HUDEP-2 (cell line): Measurements from ENCODE around the gene JAM3.
"Not testable (repeated sequence)": the region's sequence is repeated elsewhere in the genome, so short reads cannot be mapped to it uniquely, and the experiment has no call there.

ENCODE experiments used
- DNase-seq, 76 experiments: peaks; one replicate each; lab custom pipeline; 2025; ENCODE audit not compliant: unreplicated experiment in 76 of 76; lab: John Stamatoyannopoulos, UW

Gene JAM3

DNA sequence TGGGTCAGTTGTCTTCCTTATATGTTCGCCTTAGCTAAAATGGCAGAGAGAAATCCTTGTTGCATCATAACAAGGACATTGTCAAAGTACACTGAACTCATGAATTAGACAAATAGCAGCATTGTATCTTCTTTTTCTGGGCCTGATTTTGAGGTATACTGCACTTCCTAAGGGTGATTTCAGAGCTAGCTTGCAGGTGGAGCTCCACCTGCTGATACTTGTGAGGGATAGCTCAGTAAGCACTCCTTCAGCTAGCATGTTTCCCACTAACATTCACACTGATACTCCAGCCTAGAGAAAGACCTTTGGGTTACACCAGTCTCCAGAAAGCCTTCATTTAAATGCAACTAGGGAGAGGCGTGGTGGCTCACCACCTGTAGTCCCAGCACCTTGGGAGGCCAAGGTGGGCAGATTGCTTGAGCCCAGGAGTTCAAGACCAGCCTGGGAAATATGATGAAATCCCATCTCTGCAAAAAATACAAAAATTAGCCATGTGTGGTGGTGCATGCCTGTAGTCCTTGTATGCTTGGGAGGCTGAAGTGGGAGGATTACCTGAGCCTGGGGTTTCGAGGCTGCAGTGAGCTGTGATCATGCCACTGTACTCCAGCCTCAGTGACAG, 29.8 kb downstream of the JAM3 start:
- peak in 1 of 76 experiments; percentile 1 for DNase-seq

DNA sequence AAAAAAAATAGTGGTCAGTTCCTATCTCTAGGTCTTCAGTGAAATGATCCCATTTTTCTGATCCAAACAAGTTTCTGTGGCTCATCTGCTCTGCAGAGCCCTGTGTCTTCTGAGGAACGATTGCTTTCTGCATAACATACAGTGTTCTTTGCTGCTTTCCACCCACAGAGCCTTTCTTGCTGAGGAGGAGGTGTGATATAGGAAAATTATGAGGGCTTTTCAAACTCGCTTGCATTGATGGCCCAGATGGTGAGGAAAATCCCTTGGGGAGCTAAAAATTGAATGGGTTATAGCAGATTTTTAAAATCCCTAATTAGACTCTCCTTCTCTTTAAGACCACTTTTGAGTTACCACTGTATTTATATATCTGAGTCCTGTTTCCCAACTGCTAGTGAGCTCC, 31.3 kb downstream of the JAM3 start:
- DNase-seq, result no peak

DNA sequence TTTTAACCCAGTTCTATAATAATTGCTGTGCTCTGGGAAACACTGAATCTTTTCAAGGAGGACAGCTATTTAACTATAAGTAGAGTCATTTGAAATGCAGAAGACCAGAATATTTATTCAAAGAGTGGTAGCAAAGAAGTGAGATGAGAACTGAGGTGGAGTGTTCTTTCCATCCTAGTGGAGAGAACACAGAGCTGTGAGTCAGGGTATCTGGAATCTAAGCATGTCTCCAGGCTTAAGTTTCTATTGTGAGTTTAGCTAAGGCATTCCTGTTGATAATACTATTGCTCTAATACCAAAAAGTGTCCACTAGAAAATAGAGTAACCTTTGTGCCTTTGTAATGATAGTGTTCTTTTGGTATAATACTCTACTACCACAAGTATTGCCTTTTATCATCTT, 32.4 kb downstream of the JAM3 start:
- DNase-seq, result no peak

DNA sequence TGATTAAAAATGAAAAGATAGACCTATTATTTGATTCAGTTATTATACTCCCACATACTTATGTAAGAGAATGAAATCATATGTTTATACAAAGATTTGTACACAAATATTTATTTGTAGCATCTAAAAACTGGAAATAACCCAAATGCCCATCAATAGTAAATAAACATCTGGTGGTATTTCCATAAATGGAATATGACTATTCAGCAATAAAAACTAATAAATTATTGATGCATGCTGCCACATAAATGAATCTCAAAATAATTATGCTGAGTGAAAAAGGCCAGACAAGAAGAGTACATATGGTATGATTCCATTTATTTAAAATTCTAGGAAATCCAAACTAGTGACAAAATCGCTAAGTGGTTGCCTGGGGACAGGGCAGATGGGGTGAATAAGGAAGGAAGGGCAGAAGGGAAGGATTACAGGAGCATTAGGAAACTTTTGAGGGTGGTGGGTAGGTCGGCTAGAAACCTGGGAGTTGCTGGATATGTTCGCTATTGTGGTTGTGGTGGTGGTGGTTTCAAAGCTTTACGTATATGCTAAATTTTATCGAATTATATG, 41.5 kb downstream of the JAM3 start:
- DNase-seq, result no peak

DNA sequence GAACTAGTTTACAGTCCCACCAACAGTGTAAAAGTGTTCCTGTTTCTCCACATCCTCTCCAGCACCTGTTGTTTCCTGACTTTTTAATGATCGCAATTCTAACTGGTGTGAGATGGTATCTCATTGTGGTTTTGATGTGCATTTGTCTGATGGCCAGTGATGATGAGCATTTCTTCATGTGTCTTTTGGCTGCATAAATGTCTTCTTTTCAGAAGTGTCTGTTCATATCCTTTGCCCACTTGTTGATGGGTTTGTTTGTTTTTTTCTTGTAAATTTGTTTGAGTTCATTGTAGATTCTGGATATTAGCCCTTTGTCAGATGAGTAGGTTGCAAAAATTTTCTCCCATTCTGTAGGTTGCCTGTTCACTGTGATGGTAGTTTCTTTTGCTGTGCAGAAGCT, 44.9 kb downstream of the JAM3 start:
- not testable (repeated sequence) for DNase-seq

DNA sequence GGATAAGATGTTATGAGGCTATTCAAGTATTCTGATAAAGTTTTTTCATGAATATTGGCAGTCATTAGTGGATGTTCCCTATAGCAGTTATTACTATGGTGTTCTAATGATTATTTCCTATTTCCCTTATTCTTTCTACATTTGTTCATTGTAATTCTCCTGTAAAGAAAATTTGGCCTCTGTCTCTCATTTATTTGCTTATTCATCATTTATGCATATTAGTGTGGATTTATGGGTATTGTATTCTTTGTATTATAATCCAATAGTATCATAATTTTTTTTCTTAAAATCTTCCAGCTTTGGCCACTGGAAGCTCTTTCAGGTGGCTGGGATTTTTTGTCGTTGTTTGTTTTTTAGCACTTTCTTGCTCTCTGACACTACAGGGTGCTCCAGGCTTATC, 47.3 kb downstream of the JAM3 start:
- DNase-seq, result no peak

DNA sequence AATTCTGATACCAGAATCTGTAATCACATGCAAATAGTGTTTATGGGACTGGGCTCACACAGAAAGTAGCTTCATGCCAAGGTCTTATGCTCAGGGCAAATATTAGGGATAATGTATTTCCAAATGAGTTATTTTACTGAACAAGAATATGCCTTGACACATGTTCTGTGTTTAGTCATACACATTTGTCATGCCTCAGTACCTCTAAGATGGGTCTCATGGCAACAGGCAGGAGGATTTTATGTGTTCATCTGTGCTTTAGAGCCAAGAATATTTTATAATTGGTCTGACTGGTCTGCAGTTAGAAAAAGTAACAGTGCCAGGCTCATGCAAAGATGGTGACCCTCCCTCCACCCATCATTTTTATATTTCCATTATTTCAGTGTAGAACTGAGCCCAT, 49.1 kb downstream of the JAM3 start:
- DNase-seq, result no peak

DNA sequence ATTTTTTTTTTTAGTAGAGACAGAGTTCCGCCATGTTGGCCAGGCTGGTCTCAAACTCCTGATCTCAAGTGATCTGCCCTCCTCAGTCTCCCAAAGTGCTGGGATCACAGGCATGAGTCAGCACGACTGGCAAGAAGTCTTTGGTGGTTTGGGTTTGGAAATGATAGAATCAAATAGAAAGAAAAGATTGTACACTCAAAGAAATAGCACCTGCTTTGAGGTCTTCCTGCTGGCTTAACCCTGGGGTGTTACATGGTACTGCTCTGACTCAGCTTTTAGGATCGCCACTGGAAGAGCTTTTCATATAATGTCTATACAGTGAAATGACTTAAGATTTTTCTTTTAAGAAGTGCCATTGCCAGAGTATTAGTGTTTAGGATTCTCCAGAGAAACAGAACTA, 50.2 kb downstream of the JAM3 start:
- DNase-seq, result no peak

DNA sequence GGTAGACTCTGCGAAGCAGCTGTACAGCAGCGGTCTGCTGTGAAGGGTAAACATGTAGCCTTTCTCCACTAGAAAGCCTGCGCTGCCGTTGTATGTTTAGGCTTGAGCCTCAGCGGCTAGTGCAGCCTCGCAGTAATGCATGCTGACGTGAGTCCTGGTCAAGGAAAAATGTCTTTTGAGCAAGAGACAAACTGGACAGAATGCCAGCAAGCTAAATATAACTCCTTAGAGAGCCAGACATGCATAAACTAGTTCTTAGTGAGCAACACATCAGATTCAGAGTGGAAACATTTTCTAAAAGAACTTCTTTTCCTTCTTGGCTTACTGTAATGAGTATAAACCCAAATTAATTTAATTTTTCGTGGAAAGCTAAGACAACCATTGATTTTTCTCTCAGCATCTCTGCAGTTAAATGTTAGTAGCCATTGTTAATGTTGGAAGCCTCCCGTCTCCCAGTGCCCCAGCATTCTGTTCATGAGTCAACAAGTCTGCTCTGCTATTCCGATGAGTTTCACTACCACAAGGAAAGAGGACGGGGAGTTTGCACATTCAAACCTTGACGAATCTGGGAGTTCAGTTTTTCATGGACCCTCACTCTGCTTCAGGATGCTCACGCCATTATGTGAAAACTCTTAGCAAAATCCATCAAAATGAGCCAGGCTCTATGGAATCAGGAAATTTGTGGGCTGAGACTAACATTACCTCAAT, 51.4 kb downstream of the JAM3 start:
- no peak for DNase-seq

DNA sequence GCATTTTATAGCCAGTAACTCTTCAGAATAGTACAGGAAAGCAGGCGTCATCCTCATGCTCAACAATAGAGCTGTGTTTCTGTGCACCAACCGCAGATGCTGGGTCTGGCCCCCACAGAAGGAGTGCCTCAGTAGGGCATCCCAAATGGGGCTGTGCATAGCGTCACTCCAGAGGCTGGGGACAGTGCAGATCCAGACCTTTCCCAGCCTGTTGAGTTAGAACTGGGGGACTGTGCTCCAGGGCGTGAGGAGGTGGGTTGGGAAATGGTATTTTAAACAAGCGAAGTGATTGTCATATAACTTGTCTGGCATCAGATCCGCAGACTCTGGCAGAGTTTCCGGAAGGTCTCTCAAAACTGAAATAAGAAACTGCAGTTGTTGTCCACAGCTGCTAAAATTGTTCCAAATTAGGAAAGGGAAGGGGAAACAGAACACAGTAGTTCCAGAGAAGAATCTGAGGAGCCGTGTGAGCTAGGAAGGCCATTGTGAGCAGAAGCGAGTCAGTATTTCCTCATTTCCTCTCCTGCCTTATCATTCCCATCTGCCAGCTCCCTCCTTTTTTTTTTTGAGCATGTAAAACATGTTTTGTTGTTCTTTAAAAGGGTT, 52.2 kb downstream of the JAM3 start:
- no peak for DNase-seq

DNA sequence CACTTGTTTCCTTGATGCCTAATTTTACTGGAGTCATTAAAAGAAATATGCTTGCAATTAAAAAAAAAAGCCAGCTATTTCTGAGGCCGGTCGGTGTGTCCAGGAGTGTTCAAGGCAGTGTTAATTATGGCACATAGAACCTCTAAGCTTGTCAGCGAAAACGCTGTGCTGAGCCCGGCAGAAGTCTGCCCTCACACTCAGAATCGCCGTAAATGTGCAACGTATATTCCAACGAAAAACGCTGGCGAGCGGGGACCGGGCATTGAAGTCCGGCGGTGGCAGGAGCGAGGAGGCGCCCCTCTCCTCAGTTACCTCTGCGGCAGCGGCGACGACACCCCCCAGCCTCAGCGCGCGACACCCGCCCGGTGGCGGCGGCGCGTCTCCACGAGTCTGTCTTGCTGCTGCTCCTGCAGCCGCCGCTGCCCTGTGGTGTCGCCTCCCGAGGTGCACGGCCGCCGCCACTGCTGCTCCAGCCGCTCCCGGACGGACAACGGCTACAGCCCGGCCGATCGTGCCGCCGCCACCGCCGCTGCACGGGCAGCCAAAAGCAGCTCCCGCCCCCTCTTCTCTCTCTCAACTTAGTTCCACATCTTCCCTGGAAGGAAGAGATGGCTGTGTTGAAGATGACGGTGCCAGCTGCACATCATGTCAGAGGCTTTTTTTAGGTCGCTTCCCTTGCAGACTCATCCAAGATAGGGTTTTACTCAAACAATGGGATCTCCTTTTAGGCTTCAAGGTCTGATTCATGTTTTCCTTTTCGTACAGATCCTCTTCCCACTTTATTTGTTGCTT, 56.0 kb downstream of the JAM3 start:
- no peak for DNase-seq

DNA sequence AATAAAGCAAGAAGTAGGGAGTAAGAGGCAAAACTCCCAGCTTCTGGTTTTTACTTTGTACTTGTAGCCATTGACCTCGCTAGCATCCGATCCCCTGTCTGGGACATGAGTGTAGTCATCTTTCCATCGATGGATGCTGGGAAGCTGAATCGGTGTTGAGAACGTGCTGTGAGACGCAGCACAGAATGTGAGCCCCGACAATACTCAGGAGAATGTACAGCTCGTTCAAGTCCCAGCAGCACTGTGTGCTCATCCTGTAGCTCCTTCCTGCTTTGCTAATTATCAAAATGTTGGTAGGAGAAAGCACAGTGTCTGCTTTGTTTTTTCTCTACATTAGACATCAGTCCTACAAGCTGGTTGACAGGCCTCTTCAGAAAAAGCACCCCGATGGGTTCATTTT, 56.6 kb downstream of the JAM3 start:
- no peak for DNase-seq

DNA sequence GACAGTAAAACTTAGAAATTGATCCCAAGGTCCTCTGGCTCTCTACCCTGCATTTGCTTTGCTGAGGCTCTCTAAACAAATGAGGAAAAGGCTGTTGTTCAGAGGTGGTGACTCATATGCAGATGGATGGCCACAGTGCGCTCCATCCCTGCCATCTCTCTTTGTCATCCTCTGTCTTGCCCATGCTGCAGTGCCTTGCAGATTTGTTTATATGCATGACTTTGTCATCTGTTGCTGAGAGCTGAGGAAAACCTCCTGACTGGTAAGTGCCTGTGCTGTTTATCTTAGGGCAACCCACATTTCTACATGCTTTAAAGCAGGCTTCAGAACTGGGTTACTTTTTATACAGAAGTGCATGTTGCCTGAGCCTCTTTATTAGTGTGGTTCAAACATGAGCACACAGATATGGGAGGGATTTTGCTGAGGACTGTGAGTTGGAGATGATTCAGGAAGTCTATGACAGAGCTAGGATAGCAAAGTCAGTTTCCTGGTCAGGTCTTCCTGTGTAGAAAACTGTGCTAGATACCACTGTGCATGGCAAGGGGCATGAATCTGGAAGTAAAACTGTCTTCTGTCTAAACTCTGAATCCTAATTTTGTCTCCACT, 57.4 kb downstream of the JAM3 start:
- no peak for DNase-seq

DNA sequence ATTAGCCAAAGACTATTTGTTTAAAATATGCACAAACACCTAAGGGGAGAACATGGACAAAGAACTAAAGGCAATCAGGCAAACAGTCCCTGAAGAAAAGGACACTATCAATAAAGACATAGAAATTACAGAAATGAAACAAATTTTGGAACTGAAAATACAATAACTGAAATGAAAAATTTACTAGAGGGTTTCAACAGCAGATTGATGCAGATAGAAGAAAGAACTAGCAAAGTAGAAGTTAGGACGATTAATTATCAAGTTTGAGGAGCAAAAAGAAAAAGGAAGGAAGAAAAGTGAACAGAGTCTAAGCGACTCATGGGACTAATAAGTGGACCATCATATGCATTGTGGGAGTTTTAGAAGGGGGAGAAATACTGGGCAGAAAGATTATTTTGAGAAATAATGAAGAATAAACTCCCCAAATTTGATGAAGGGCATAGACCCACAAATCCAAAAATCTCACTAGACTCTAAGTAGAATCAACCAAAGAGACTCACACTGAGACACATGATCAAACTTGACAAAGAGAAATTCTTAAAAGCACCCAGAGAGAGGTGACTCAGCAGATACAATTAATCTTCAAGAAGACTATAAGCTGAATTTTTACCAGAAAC, 62.9 kb downstream of the JAM3 start:
- no peak for DNase-seq

DNA sequence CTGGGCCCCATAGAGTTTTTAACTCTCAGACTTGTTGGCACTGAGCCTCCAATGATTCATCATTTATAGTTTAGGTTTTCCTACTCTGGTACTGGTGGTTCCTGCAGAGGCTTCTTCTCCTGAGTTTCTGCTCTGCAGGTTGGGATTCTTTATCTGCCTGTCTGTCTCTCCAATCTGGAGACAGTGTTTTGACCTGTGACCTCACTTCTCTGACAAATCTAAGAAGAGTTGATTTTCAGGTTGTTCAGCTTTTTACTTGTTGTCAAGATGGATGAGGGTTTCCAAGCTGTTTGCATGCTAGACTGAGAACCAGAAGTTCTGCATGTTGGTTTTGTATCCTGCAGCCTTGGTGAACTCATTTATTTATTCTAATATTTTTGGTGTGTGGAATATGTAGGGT, 63.9 kb downstream of the JAM3 start:
- DNase-seq, result no peak

DNA sequence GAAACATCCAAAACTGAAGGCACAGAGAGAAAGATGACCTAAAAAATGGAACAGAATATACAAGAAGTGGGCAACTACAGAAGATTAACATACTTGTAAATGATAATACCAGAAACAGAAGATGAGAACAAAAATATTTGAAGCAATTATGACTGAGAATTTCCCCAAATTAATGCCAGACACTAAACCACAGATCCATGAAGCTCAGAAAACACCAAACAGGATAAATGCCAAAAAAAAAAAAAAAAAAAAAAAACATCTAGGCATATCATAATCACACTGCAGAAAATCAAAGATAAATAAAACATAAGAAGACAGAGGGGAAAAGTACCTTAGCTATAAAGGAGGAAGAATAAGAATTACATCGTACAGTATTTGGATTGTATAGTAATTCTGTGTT, 65.3 kb downstream of the JAM3 start:
- no peak for DNase-seq

DNA sequence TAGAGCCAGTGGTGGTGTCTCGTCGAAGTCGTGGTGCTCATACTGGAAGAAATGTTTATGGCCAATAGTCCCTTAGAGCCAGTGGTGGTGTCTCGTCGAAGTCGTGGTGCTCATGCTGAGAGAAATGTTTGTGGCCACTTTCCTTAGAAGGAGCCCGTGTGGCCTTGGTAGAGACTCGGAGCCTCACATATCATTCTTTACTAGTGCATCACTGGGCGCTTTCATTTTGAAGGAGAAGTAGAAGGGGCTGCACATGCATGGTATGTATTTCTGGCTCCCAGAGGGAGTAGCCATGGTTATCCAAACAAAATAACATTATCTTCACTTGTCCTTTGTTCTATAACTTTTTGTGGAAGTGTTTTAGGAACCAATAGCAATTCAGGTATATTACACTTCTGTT, 69.5 kb downstream of the JAM3 start:
- DNase-seq, result no peak

DNA sequence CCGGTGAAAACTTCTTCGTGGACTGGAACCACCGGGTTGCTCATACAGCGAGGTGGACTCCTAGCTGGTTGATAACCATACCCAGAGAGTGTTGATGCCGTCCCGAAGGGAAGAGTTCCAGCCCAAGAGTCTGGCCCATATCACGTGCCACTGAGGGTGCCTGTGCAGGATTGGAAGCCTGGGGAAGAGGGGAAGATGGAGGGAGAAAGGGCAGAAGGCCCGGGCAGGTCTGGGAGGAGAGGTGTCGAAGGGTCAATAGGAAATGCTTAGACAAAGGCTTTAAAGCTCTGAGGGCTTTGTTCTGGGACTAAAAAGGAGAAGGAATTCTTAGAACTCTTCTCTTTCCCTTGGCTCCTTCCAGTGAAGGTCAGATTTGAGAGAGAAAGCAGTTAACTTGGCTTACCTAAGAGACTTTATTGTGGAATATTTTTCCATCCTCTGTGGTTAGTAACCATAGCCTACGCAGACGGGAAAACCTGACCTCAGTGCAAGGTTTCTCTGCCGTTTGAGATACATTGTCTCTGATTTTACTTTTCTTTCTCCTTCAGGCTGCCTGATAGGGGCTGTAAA, 70.5 kb downstream of the JAM3 start:
- DNase-seq, result no peak

DNA sequence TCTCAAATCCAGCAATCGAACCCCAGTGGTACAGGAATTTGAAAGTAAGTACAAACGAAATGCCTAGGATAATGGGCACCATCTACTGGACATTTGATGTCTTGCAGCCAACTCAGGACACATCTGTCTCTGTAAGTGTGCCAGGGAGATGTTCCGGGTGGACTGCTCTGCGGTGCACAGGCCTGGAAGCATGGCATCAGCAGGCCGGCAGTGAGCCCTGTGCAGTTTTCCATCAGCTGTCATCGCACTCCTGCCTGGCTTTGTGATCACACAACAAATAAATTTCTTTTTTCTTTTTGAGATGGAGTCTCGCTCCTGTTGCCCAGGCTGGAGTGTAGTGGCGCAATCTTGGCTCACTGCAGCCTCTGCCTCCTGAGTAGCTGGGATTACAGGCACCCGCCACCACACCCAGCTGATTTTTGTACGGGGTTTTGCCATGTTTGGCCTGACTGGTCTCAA, 71.0 kb downstream of the JAM3 start:
- DNase-seq, result peak in 20 of 76 experiments; percentile 3 to 45 (median 18)

DNA sequence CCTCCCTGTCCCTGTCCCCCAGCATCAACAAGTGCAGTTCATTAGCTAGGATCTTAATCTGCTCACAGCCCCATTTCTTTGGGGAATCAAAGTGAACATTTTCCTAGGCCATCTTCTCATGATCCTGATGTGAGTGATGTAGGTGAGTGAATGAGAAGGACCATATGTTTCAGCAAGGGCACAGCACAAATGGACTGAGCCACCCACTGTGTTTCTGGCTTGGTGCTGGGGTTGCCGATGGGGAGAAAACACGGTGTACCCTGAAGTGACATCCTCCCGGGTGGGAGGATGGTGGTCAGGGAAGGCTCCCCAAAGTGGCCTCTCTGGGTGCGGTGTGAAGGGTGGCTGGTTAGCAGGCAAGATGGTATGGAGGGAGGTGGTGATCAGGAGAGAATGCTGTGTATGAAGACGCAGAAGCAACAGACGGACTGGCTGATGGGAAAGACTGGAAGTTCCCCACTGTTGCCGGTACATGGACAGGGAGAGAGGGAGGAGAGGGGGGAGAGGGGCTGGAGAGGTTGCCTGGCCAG, 72.2 kb downstream of the JAM3 start:
- no peak for DNase-seq
